Non-pigmented ciliary epithelial cell (primary cell): ENCODE results near the gene CHCHD5.

Experiments
- DNase-seq: peaks from one replicate; pipeline ENCODE4 v3.0.0-alpha.2; 2010; ENCODE audit warnings: low read depth

Gene CHCHD5

DNA sequence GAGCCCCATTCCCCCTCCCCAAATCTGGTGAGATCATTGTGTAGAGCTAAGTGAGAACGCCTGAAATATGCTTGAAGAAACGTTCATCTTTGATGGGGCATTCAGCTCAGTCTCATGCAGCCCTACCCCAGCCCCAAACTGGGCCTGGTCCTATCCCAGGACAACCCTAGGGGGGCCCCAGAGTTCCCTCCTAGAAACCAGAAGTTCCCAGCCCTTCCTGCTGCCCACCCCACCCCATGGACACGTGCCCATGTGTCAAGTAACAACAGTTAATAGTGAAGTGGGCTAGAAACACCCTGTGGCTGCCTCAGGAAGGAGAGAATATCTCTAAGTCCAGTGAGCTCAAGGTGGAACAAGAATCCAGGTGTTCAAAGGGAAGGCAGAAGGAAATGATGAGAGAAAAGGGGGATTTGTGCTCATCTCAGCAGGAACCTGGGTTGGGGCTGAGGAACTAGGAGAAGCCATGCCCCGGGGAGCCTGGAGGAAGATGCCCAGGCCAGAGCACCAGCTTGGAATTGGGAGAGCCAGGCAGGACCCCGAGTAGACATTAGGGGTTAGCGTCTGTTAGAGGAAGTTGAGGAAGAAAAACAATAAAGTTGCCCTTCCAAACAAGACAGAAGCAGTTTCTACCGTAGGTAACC lies 41.2 kb downstream of the CHCHD5 start:
- no peak for DNase-seq

DNA sequence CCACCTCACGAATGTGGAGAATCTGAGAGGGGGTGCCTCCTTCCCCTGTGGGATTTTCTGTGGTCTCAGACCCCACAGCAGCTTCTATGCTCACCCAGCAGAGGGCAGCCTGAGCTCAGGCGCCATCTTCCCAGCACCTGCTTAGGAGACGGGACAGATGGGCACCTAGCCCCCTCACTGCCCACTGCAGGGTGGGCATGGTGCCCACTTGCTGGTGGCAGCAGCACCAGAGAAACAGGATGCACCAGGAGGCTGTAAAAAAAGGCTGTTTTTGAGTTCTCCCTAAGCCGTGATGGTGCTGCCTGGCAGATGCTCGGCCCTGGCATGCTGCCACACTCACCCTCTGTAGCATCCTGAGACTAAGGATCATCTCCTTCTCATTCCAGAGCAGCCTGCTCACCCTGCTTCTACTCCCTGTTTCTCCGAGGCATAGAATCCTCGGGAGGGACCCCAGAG lies 42.2 kb downstream of the CHCHD5 start:
- DNase-seq, result no peak

DNA sequence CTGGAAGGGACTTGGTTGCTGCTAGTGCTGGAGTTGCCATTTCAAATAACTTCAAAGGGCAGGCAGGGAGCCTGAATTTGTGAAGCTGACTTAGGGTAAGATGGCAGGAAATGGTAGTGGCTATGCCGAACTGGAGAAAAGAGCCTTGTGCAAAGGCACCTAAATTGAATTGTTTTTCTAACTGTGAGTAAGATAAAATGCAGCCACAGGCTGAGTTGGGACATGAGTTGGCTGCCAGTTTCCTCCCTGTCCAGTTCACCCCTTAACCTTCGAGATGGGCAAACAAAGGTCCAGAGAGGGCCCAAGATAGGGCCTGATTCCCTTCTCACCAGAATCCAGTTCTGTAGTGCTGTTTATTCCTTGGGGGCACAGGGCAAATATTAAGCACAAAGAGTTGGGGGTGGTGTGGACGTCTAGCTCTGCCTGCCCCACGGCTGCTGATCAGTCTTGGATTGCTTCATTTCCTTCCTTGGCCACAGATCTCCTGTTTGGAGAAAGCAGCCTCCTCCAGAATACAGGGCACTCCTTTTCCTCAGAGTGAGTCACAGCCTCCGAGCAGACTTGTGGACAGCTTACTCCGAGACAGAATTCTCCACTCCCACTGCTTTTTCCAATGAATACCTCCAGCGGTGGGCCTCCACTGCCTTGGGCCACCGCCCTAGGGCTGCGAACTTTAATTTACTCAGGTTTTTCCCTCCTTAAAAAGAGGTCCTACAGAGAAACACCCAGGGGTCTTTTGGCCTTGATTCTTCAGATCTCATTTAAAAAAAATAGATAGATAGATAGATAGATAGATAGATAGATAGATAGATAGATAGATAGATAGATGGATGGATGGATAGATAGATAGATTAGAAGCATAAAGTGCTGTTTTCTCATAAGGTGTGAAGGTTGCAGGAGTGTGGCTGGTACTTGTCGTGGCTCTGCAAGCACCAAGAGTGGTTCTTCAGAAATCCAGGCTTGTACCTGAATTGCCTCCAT lies 42.9 kb downstream of the CHCHD5 start:
- peak; percentile 94 for DNase-seq

DNA sequence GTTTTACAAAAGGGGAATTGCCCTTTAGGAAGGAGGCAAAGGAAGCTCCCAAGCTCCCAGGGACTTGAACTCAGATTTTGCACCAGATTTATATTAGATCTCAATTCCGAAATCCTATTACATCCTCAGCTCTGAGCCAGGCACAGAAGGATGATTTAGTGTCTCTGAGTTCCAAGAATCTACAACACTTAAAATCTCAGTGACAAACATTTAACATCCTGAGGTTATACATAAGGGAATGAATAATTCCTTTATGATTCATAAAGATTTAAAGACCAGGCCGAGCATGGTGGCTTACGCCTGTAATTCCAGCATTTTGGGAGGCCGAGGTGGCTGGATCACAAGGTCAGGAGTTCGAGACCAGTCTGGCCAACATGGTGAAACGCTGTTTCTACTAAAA lies 44.8 kb downstream of the CHCHD5 start:
- no peak for DNase-seq

DNA sequence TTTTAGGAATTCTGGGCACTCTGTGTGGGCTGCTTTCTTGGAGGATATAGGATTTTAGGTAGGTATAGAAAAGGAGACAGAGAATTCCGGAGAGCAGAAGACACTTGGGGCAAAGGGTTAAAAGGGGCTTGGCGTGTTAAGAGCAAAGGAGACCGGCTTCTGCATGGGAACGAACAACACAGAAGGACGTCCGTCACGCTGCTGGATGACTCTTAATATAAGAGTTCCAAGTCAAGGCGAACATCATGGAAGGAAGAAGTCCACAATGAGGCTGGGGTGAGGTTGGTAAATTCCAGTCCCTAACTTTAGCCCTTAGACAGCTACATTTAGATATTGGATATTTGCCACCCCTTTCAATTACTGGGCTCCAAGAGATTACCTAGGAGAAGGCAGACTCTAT lies 45.4 kb downstream of the CHCHD5 start:
- no peak for DNase-seq

- no peak for DNase-seq
These were observed 45.9 kb downstream of the CHCHD5 start for GRCh38 chr2:112630268-112630667.

- no peak for DNase-seq
These were observed 49.3 kb downstream of the CHCHD5 start for GRCh38 chr2:112633708-112634107.

DNA sequence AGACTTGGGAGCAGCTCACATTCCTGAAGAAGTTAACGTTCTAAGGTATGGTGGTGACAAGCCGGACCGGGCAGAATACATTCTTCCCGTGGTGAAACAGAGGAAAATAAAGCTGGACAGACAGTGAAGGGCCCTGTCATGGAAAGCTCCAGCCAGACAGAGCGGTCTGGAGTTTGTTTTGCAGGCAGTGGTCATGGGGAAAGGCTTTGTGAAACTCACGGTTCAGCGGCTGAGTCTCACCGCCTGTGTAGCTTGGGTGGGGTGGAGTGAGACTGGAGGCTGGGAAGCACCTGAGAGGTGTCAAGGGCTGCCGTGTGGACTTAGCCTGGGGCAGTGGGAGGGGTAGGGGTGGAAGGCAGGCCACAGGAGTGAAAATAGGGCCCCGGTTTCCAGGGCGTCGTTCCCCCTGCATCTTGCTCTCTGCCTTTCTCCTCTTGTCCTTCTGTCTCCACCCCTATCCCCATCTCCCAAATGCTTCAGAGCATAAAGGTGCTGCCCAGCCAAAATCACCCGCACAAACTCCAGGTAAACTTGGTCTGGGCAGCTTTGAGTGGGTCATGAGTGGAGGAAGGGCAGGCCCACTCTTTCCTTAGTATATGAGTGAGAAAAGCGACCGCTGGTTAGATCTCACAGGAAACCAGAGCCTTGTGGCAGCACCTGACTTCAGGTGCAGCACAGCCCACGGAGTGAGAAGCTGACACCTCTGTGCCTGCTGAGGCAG lies 49.9 kb downstream of the CHCHD5 start:
- DNase-seq, result no peak

DNA sequence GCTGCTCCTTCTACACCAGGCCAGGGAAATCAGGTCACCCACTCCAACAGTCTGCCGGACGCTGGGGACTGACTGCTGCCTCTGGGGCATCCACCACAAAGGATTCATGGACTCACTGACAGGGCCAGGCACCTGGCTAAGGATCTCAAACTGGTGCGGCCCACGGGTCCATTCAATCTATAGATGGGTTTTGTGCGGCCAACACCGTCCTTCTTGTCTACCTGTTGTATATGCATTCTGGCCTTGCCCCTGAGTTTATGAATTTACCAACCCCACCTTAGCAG lies 50.4 kb downstream of the CHCHD5 start:
- DNase-seq, result no peak

- no peak for DNase-seq
These were observed 52.3 kb downstream of the CHCHD5 start for GRCh38 chr2:112636605-112637288.

GRCh38 chr2:112637289-112637660 lies 52.9 kb downstream of the CHCHD5 start:
- DNase-seq, result no peak
